Measurements from ENCODE around the gene PTGR2.

GRCh38 chr14:73816393-73816816, 35.2 kb upstream of the PTGR2 start:
- TF ChIP-seq CTCF (IDR thresholded peaks at IDR 0.05) (no peak), POLR2AphosphoS5 (IDR thresholded peaks at IDR 0.05; ENCODE audit: low read depth, low read length) (no peak)
